Measurements from ENCODE around the gene LRRC34.

LRRC34 gene

DNA sequence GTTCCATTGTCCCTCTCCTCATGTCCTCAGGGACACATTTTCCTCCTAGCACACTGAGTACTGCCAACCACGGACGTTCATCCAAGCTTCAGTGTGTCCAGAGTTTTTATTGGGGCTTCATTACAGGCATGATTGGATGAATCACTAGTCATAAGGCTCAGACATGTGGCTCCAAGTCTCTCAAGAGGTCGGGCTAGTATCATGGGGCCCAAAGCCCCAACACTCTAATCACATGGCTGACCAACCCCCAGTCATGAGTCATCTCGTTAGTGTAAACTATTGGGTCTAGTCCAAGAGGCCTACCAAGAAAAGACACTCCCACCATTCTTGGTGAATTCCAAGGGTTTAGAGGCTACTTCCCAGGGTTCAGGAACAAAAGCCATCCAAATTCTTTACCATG, 52.2 kb downstream of the LRRC34 start:
- DNase-seq = no peak

DNA sequence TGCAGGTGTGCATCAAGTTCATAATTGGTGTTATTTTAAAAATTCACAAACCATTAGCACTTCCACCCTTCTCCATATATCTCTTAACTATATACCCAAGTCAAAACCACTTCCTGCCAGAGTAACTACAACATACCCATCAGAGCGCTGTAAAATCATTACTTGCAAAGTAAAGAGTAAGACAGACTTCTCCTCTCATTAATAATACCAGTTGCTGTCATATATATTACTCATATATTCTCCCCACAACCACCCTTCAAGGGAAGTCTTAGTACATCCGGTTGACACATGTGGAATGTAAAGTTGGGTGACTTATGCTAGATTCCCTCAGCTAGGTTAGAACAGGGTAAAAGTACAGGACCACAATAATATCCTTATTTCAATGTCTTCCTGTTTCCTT, 53.4 kb downstream of the LRRC34 start:
- no peak for DNase-seq

GRCh38 chr3:169758359-169758994, 54.2 kb downstream of the LRRC34 start:
- no peak for DNase-seq

DNA sequence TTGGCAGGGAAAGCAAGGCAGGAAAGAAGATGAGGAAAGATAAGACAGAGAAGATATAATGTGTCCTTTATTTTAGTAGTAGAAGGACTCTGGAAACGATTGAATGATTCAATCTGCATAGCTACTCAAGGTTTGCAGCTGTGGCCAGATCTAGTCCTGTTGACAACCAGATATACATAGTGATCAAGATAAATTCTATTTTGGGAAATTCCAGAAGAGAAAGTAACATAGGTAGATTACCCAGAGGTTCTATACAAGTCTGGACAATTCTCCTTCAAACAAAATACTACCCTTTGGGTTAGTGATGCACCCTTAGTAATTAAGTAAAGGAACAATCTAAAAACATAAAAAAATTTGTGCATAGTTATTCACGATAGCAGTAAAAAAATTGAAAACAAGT, 57.2 kb downstream of the LRRC34 start:
- DNase-seq = no peak

DNA sequence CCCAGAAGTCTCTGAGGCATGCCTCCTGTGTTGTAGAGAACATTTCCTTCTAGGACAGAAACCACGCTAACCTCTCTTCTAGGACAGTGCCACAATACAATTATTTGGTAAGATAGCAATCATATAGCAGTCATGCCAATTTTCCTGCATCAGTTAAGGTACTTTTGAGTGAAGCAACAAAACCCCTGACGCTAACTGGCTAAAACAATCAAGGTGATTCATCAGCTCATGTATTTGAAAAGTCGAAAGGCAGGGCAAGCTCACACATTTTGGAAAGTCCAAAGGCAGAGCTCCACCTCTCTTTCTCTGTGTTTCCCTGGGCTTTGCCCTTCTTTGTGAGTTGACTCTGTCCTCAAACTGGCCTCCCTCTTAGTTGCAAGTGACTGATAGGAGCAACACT, 58.0 kb downstream of the LRRC34 start:
- no peak for DNase-seq

- DNase-seq = no peak
Measured at GRCh38 chr3:169751875-169752274, 60.8 kb downstream of the LRRC34 start.

DNA sequence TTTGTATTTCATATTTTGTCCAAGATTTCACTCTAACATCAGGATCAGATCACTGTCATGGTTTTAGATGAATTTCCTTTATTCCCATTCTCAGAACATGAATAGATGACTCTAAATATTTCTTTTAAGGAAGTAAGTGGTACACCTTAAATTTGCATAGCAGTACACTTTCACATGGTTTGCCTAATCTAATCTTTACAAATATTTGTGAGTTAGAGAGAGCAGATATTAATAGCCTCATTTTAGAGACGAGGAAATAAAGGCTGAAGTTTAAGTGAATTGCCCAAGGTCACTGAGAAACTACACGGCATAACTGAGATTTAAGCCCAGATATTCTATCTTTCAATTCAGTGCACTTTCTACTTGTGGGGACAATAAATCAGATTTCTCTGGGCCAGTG, 62.0 kb downstream of the LRRC34 start:
- no peak for DNase-seq

DNA sequence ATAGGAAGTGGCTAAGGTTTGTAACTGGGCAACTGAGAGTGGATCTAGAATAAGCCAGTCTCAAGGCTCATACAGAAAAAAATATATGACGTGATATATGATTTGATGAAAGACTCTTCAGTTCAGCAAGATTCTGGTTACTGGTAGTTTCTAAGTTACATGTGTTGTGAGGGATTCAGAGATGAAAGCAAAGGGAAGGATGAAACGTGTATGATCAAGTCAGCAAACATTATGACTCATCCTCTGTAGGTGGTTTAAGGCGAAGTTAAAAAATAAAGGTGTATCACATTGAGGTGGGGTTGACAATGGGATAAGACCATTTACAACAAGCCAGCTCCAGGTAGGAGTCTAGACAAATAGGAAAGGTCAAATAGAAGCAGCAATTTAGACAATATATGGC, 64.0 kb downstream of the LRRC34 start:
- no peak for DNase-seq

DNA sequence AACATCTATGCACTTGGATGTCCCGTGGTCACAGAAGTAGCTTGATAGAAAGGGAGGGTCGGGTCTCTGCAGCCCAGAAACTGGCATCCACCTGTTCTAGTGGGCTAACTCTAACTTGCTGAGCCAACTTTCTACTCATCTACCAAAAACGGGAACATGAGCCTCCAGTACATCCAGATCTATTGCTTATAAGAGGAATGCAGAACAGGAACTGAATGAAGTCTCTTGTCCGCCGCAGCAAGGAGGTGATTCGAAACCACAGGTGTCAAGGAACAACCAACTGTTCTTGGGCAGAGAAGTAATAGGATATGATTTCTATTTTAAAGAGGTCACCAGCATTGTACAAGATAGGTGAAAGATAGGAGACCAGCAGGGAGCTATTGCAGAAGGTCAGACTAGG, 65.8 kb downstream of the LRRC34 start:
- no peak for DNase-seq

GRCh38 chr3:169744366-169745054, 68.2 kb downstream of the LRRC34 start:
- DNase-seq = no peak
